ENCODE data around the gene PLPP7.
"Not testable (repeated sequence)": the region's sequence is repeated elsewhere in the genome, so short reads cannot be mapped to it uniquely, and the experiment has no call there.

PLPP7 gene

DNA sequence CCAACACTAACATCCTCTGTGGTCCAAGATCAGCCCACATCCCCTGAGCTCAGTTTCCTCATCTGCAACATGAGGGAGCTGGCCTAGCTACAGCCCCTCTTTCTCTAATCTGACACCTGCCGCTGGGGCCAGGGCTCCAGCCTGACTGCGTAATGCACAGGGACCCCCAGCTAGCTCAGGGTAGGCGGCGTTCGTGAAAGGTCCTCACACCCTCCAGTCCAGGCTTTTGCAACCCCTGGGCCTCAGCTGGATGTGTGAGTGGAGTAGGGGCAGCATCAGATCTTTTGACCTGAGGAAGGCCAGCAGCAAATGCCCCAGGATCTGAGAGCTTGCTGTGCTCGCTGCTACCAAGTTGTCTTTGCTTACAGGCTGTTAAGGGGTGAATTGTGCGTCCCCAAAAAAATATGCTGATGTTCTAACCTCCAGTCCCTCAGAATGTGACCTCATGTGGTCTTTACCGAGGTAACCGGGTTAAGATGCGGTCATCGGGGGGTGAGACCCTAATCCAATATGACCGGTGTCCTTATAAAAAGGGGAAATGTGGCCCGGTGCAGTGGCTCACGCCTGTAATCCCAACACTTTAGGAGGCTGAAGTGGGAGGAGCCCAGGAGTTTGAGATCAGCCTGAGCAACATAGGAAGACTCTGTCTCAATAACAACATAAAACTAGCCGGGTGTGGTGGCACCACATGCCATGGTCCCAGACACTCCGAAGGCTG lies 47.8 kb downstream of the PLPP7 start:
- Mint-ChIP-seq H3K4me3 (no peak overlapping the region), H3K9me3 (no peaks in the 10 kb centered on the region), H3K4me1 (ENCODE audit: low read depth) (peaks cover 3% of the 10 kb centered on the region), H3K27me3 (no peaks in the 10 kb centered on the region), H3K36me3 (ENCODE audit: low read depth) (no peaks in the 10 kb centered on the region), H3K27ac (no peak overlapping the region)
- no peak for DNase-seq

GRCh38 chr9:131339212-131339611 lies 49.7 kb downstream of the PLPP7 start:
- H3K9me3 Mint-ChIP-seq; H3K27me3 Mint-ChIP-seq; H3K27ac Mint-ChIP-seq; H3K4me1 Mint-ChIP-seq (ENCODE audit: low read depth); H3K36me3 Mint-ChIP-seq (ENCODE audit: low read depth); DNase-seq; H3K4me3 Mint-ChIP-seq: not testable (repeated sequence)

GRCh38 chr9:131344931-131345535 lies 55.5 kb downstream of the PLPP7 start:
- not testable (repeated sequence) for H3K9me3 Mint-ChIP-seq; DNase-seq; H3K36me3 Mint-ChIP-seq (ENCODE audit: low read depth); H3K4me1 Mint-ChIP-seq (ENCODE audit: low read depth); H3K27ac Mint-ChIP-seq; H3K27me3 Mint-ChIP-seq; H3K4me3 Mint-ChIP-seq

DNA sequence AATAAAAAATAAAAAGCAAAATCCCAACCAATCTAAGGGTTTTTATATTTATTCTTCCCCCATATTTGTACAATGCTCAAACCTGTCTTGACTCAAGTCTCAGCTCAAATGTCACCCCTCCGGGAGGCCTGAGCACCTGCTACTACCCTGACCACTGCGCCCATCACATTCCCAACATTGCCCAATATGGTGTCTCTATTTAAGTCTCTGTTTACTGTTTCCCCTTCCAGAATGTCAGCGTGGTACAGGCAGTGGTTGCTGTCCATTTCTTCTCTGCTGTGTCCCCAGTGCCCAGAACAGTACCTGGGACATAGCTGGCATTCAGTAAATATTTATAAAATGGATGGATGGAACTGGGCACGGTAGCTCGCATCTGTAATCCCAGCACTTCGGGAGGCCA lies 57.0 kb downstream of the PLPP7 start:
- Mint-ChIP-seq H3K27me3 (no peaks in the 10 kb centered on the region), H3K9me3 (no peaks in the 10 kb centered on the region), H3K4me3 (no peak overlapping the region), H3K4me1 (ENCODE audit: low read depth) (peaks cover 10% of the 10 kb centered on the region), H3K36me3 (ENCODE audit: low read depth) (no peaks in the 10 kb centered on the region), H3K27ac (no peak overlapping the region)
- no peak for DNase-seq

- Mint-ChIP-seq H3K4me3 (no peak overlapping the region), H3K27me3 (no peaks in the 10 kb centered on the region), H3K27ac (no peak overlapping the region), H3K4me1 (ENCODE audit: low read depth) (peaks cover 10% of the 10 kb centered on the region), H3K9me3 (no peaks in the 10 kb centered on the region), H3K36me3 (ENCODE audit: low read depth) (no peaks in the 10 kb centered on the region)
- no peak for DNase-seq
These were observed 58.0 kb downstream of the PLPP7 start for GRCh38 chr9:131347376-131348020.

DNA sequence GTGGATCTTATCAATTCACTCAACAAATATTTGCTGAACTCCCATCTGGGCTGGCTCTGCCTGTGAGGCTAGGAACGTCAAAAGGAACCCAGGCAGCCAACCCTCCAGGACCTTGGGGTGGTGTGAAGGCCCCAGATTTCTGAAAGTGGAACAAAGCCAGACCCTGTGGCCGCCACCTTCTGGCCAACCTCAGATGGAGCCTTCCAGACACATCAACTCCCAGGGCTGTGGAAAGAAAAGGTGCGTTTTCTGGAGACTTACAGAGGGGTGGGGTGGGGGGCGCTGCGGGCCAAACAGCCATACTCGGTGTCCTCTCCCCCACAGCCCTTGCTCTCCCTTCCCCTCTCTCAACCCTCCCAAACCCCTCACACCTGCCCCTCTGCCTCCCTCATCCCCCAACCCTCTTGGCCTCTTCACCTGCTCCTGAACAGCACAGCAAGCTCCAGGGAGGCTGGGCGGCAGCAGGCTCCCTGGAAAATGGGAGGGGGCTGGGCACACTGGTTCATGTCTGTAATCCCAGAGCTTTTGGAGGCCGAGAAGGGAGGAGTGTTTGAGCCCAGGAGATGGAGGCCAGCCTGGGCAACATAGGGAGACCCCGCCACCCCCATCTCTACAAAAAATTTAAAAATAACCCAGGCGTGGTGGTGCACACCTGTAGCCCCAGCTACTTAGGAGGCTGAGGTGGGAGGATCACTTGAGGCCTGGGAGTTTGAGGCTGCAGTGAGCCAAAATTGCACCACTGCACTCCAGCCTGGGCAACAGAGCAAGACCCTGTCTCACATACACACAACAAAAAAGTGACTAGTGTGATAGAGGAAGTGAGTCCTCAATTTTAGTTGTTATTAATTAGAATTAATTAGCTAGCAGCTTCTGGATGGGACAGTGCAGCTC lies 59.4 kb downstream of the PLPP7 start:
- Mint-ChIP-seq H3K9me3 (no peaks in the 10 kb centered on the region), H3K4me1 (ENCODE audit: low read depth) (peaks cover 10% of the 10 kb centered on the region), H3K27ac (no peak overlapping the region), H3K27me3 (no peaks in the 10 kb centered on the region), H3K4me3 (no peak overlapping the region), H3K36me3 (ENCODE audit: low read depth) (no peaks in the 10 kb centered on the region)
- no peak for DNase-seq

DNA sequence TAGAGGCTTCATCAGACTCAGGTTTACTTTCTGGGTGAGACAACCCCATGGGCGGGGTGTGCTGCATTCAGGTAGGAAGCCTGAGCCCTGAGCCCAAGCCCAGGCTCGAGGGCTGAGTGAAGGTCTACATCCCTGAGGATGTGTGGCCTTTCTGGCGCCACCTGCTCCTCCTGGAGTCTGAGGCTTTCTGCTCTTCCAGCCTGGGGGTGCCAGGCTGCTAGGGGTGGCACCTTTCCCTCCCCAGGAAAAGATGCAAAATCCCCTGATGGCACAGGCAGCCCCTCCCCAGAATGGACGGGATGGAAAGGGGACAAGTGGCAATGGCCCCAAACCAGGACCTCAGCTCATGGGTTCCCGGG lies 60.0 kb downstream of the PLPP7 start:
- no peaks in the 10 kb centered on the region for H3K36me3 Mint-ChIP-seq (ENCODE audit: low read depth)
- H3K27me3 Mint-ChIP-seq: no peaks in the 10 kb centered on the region
- peaks cover 10% of the 10 kb centered on the region for H3K4me1 Mint-ChIP-seq (ENCODE audit: low read depth)
- no peak overlapping the region for H3K27ac Mint-ChIP-seq
- H3K4me3 Mint-ChIP-seq: no peak overlapping the region
- H3K9me3 Mint-ChIP-seq: no peaks in the 10 kb centered on the region
- no peak for DNase-seq

DNA sequence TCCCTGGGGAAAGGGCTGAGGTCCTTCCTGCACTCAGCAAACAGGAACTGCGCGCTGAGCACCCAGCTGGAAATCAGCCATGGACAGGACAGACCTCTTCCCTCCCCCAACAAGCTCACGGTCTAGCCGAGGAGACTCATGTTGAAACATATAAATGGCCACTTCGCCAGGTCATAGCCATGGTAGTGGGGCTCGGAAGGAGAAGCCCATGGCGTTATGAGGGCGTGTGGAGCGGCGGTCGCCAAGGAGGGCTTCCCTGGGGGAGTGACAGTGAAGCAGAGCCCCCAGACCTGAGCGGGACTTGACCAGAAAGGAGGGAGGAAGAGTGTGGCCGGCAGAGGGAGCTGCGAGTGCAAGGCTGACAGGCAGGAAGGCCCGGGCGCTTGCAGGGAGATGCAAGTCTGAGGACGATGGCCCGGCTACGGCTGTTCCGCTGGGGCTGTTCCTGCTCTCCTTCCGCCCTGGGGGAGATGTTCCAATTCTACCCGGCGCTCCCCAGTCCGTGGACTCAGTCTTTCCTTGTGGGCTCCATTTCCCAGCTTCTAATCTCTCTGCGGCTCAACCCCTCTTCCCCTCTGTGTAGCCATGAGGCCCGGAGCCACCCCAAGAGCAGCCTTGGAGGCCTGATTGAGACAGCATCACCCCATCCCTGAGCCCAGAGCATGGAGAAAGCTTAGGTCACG lies 60.5 kb downstream of the PLPP7 start:
- Mint-ChIP-seq H3K4me1 (ENCODE audit: low read depth) (peaks cover 10% of the 10 kb centered on the region), H3K9me3 (no peaks in the 10 kb centered on the region), H3K27ac (no peak overlapping the region), H3K27me3 (no peaks in the 10 kb centered on the region), H3K4me3 (peak overlapping the region; percentile 10), H3K36me3 (ENCODE audit: low read depth) (no peaks in the 10 kb centered on the region)
- DNase-seq: peak; percentile 90

GRCh38 chr9:131356479-131356878 lies 67.0 kb downstream of the PLPP7 start:
- not testable (repeated sequence) for H3K36me3 Mint-ChIP-seq (ENCODE audit: low read depth); H3K27ac Mint-ChIP-seq; H3K9me3 Mint-ChIP-seq; DNase-seq; H3K27me3 Mint-ChIP-seq; H3K4me3 Mint-ChIP-seq
- peaks cover 24% of the 10 kb centered on the region for H3K4me1 Mint-ChIP-seq (ENCODE audit: low read depth)

DNA sequence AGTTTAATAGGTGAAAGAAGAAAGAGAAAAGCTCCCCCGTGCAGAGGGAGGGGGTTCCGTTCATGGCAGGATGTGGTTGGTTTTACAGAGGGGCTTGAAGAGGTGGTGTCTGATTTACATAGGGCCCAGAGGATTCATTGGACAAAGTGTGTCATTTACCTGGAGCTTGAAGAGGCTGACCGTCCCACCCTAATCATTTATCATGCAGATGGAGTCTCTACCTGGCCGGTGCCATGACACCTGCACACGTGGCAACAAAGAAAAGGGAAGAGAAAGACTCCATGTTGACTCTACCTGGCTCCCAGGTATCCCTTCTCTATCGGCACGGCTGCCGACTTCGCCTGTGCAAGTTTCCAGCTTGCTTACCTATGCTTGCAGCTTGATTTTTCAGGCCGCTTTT lies 69.0 kb downstream of the PLPP7 start:
- Mint-ChIP-seq H3K4me3 (peak overlapping the region; percentile 10), H3K27ac (peak overlapping the region; percentile 60), H3K36me3 (ENCODE audit: low read depth) (no peaks in the 10 kb centered on the region), H3K27me3 (no peaks in the 10 kb centered on the region), H3K9me3 (no peaks in the 10 kb centered on the region), H3K4me1 (ENCODE audit: low read depth) (peaks cover 29% of the 10 kb centered on the region)
- no peak for DNase-seq

All from activated T-cell treated with anti-CD3 and anti-CD28 coated beads, Interleukin-2, amount 50 U/mL, for 24 hours (primary cell).